Upper lobe of left lung (tissue), 6 donors: ENCODE measurements around the gene GPD1L. TPM values are rescaled to one million over a fixed set of nuclear protein-coding genes. Genes with fewer than 3 reads are reported as not detected.

Source experiments
- ATAC-seq, 2 donors: fragments of 200-7000 bp; cut with Tn5 transposase; one replicate each; pipeline ENCODE4 v1.9.1; 2022; ENCODE audit warnings: mild to moderate bottlenecking in 2 of 2, moderate library complexity in 2 of 2; ENCODE audit not compliant: low FRiP score in 2 of 2
- DNase-seq, 2 donors: peaks; one replicate each; pipeline ENCODE4 v3.0.0-alpha.2; 2019 to 2020
- H3K27ac ChIP-seq, 4 donors: fragments of 200-600 bp; sonication (generic); one replicate each; pipeline ENCODE4 v1.5.1; 2016 to 2019
- H3K27me3 ChIP-seq, 4 donors: fragments of 200-600 bp; sonication (generic); one replicate each; pipeline ENCODE4 v1.5.1; 2017 to 2019
- H3K36me3 ChIP-seq, 4 donors: fragments of 200-600 bp; sonication (generic); one replicate each; pipeline ENCODE4 v1.5.1; 2016 to 2019
- H3K4me1 ChIP-seq, 4 donors: fragments of 200-600 bp; sonication (generic); one replicate each; pipeline ENCODE4 v1.5.1; 2018 to 2019
- H3K4me3 ChIP-seq, 4 donors: fragments of 200-600 bp; sonication (generic); one replicate each; pipeline ENCODE4 v1.5.1; 2017 to 2019; ENCODE audit warnings: mild to moderate bottlenecking in 2 of 4, moderate library complexity in 1 of 4
- H3K9me3 ChIP-seq, 4 donors: fragments of 200-600 bp; sonication (generic); one replicate each; pipeline ENCODE4 v1.5.1; 2018 to 2019
- EP300 ChIP-seq, 4 donors: sonication (generic); formaldehyde crosslinking; IDR thresholded peaks; one replicate each; pipeline ENCODE4 v1.5.1; 2017; ENCODE audit warnings: antibody characterized with exemption in 4 of 4, control low read depth in 2 of 4
- POLR2A ChIP-seq, 4 donors: fragments of 450-650 bp; IDR thresholded peaks; one replicate each; pipeline ENCODE4 v1.5.1; 2016 to 2017; ENCODE audit warnings: antibody characterized with exemption in 4 of 4, mild to moderate bottlenecking in 2 of 4
- POLR2AphosphoS5 ChIP-seq, 2 donors: sonication (generic); formaldehyde crosslinking; IDR thresholded peaks; one replicate each; pipeline ENCODE4 v1.5.1; 2017; ENCODE audit warnings: antibody characterized with exemption in 2 of 2
- WGBS, 2 donors: methylation state at CpG; one replicate each; pipeline ENCODE4 v1.1.5; 2017 to 2018; 5-methylcytosine and 5-hydroxymethylcytosine counted together
- total RNA-seq, 6 donors: library from RNA; depleted of rRNA in 4 of 6; stranded (reverse); fragments of >200 nt in 4 of 6; gene quantifications; one replicate each; pipeline versions ENCODE4 v1.1.0 to v1.2.1, GENCODE V29; 2016 to 2021
- TF ChIP-seq, protein P1 (sequence below), 6 experiments: fragments of 450-650 bp in 4 of 6; fragments of 200-600 bp in 2 of 6; sonication (generic) in 2 of 6; IDR thresholded peaks; one replicate each; pipeline ENCODE4 v1.5.1; 2016 to 2019; ENCODE audit warnings: antibody characterized with exemption in 6 of 6
- donor health status: DM: no; HTN: no; CAD: no; lungs with moderate emphysema.
- donor health status: DM: no; HTN: yes; CAD: no; lungs with severe emphysema.

GPD1L gene
- total RNA-seq, 6 donors from 2014 or later, result 50.8 to 221 (median 115) TPM

DNA sequence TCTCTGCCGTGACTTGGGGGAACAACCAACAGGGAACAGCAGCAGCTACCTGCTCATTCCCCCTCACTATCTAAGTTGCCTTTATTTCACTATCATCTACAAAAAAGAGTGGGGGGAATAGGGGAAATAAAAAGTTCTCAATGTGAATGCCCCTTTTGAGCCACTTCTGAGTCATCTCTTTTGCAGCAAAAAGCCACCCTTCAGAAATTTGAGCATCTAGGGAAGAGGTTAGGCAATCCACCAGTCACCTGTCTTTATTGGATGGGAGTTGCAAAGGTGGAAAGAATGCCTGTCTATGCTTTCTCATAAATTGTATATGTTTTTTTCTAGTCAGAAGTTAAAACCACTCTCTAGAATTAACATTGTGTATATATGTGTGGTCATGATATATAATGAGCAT is 41.1 kb downstream of the GPD1L start:
- Histone ChIP-seq H3K27ac (peak overlapping the region in 1 of 4 donors; percentile 33), H3K4me3 (no peak overlapping the region), H3K9me3 (no peaks in the 10 kb centered on the region), H3K27me3 (no peaks in the 10 kb centered on the region), H3K36me3 (peaks cover 6 to 55% (median 22%) of the 10 kb centered on the region in 4 donors), H3K4me1 (peaks cover 0 to 22% (median 7%) of the 10 kb centered on the region in 4 donors)
- 79 to 92% methylated on average over 1 of the region's 1 CpG for WGBS, 2 donors
- ATAC-seq, result no peak
- no peak for TF ChIP-seq POLR2A (IDR thresholded peaks at IDR 0.05)
- TF ChIP-seq EP300 (IDR thresholded peaks at IDR 0.05), result no peak
- TF ChIP-seq, protein P1, sequence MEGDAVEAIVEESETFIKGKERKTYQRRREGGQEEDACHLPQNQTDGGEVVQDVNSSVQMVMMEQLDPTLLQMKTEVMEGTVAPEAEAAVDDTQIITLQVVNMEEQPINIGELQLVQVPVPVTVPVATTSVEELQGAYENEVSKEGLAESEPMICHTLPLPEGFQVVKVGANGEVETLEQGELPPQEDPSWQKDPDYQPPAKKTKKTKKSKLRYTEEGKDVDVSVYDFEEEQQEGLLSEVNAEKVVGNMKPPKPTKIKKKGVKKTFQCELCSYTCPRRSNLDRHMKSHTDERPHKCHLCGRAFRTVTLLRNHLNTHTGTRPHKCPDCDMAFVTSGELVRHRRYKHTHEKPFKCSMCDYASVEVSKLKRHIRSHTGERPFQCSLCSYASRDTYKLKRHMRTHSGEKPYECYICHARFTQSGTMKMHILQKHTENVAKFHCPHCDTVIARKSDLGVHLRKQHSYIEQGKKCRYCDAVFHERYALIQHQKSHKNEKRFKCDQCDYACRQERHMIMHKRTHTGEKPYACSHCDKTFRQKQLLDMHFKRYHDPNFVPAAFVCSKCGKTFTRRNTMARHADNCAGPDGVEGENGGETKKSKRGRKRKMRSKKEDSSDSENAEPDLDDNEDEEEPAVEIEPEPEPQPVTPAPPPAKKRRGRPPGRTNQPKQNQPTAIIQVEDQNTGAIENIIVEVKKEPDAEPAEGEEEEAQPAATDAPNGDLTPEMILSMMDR (IDR thresholded peaks at IDR 0.05), result no peak
- TF ChIP-seq POLR2AphosphoS5 (IDR thresholded peaks at IDR 0.05), result no peak
- no peak for DNase-seq

DNA sequence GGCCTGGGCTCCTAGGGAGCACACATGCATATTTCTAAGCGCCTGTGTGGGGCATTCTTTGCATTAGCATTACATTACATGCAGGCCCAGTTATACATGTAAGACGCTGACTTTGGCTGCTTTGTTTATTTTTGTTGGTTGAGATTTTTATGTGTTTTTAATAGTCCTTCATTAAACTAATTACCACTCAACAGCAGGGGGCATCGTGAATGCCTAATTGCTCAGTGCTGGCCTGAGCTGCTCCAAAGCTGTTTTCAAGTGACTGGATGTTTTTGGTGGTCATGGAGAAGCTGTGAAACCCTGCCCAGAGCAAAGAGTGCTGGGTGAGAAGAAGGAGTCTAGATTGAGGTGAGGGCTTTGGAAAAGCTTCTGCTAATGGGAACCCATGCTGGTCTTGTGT is 41.5 kb downstream of the GPD1L start:
- Histone ChIP-seq H3K27me3 (no peaks in the 10 kb centered on the region), H3K4me1 (peaks cover 0 to 22% (median 7%) of the 10 kb centered on the region in 4 donors), H3K9me3 (no peaks in the 10 kb centered on the region), H3K4me3 (no peak overlapping the region), H3K27ac (no peak overlapping the region), H3K36me3 (peaks cover 6 to 59% (median 24%) of the 10 kb centered on the region in 4 donors)
- TF ChIP-seq POLR2AphosphoS5 (IDR thresholded peaks at IDR 0.05), result no peak
- TF ChIP-seq POLR2A (IDR thresholded peaks at IDR 0.05), result no peak
- TF ChIP-seq, protein P1 (IDR thresholded peaks at IDR 0.05), result no peak
- 78 to 82% methylated on average over 3 of the region's 3 CpGs for WGBS, 2 donors
- ATAC-seq, result no peak
- DNase-seq, result no peak

DNA sequence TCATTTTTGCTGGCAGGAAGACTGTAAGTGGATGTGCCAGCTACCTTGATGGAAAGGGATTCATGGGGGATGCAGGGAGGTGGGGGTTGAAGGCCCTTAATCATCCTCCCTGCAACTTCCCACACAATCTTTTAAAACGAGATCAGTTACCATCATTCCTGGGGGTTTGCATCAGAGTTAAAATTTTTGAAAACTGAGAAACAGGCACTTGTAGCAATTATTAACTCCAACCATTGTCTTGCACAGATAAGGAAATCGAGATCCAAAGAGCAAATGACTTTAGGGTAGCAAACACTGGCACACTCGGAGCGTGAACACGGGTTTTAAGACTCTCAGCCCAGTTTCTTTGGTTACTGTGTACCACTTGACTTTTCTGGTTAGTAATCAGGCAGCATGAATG is 41.9 kb downstream of the GPD1L start:
- H3K36me3 ChIP-seq, result peaks cover 6 to 63% (median 27%) of the 10 kb centered on the region in 4 donors
- DNase-seq (no peak), ATAC-seq (no peak)
- H3K4me1 ChIP-seq, result peaks cover 0 to 22% (median 7%) of the 10 kb centered on the region in 4 donors
- no peaks in the 10 kb centered on the region for H3K9me3 ChIP-seq
- no peak overlapping the region for H3K4me3 ChIP-seq
- no peak overlapping the region for H3K27ac ChIP-seq
- TF ChIP-seq, protein P1 (IDR thresholded peaks at IDR 0.05), result no peak
- TF ChIP-seq EP300 (IDR thresholded peaks at IDR 0.05) (no peak), POLR2AphosphoS5 (IDR thresholded peaks at IDR 0.05) (no peak), POLR2A (IDR thresholded peaks at IDR 0.05) (no peak)
- 71 to 88% methylated on average over 5 of the region's 5 CpGs for WGBS, 2 donors
- no peaks in the 10 kb centered on the region for H3K27me3 ChIP-seq

DNA sequence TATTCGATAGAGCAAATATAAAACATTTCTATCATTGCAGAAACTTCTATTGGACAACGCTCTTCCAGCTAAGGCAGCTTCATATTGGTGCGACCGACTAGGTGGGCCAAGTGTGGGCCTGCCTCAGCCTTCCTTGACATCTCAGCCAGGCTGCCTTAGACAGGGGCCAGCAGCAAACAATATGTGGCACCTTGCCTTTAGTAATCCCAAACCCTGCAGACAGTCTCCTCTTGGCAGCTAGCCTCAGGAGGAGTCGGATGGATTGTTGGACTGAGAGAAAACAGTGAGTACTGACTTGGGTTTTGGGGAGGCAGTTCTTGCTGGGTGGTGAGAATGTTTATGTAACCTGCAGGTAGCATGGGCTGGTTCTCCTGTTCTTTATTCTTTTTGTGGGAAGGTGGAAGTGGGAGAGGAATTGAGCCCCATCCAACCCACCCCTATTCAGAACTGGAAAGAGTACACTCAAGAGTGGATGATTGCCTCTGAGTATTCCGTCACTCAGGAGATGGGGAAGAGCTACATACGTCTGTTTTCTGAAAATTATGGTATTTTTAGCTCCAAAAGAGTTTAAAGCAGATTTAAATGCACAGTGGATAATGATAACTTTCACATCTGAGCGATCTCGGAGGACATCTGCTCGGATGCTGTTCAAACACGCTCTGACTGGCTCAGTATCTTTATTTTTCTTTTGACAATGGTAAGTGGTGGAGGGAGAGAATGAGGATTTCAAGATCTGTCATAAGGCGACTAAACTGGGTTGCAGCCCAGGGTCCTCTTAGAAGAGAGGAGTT is 47.2 kb downstream of the GPD1L start:
- 93 to 96% methylated on average over 11 to 12 of the region's 12 CpGs for WGBS, 2 donors
- DNase-seq (no peak), ATAC-seq (no peak)
- no peaks in the 10 kb centered on the region for H3K9me3 ChIP-seq
- peaks cover 10 to 81% (median 46%) of the 10 kb centered on the region in 4 donors for H3K36me3 ChIP-seq
- no peak overlapping the region for H3K27ac ChIP-seq
- no peaks in the 10 kb centered on the region for H3K27me3 ChIP-seq
- H3K4me1 ChIP-seq, result no peaks in the 10 kb centered on the region
- TF ChIP-seq POLR2A (IDR thresholded peaks at IDR 0.05) (no peak), POLR2AphosphoS5 (IDR thresholded peaks at IDR 0.05) (no peak), EP300 (IDR thresholded peaks at IDR 0.05) (no peak)
- TF ChIP-seq, protein P1 (IDR thresholded peaks at IDR 0.05), result no peak
- no peak overlapping the region for H3K4me3 ChIP-seq

DNA sequence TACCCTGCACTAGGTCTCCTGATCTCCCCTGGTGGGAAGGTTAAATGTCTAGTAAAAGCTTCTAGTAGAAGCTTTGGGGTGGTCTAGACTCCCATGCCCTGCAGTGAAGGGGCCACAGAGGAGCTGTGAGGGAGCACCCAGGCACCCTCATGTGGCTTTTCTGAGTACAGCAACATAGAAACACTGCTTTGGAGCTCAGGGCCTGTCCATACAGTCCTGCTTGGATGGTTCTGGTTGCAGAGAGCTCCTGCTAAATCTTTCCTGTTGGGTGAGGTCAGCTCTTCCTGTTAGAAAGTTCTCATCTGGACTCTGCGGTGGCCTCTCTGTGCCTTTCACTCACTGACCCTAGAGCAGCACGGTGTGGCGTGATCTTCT is 47.8 kb downstream of the GPD1L start:
- H3K4me3 ChIP-seq, result no peak overlapping the region
- H3K27me3 ChIP-seq, result no peaks in the 10 kb centered on the region
- H3K4me1 ChIP-seq, result no peaks in the 10 kb centered on the region
- no peak overlapping the region for H3K27ac ChIP-seq
- no peak for ATAC-seq
- no peaks in the 10 kb centered on the region for H3K9me3 ChIP-seq
- peaks cover 10 to 81% (median 49%) of the 10 kb centered on the region in 4 donors for H3K36me3 ChIP-seq
- DNase-seq, result no peak
- TF ChIP-seq, protein P1 (IDR thresholded peaks at IDR 0.05), result no peak
- no peak for TF ChIP-seq EP300 (IDR thresholded peaks at IDR 0.05)
- no peak for TF ChIP-seq POLR2A (IDR thresholded peaks at IDR 0.05)
- TF ChIP-seq POLR2AphosphoS5 (IDR thresholded peaks at IDR 0.05), result no peak
- WGBS, 2 donors, result 90 to 91% methylated on average over 3 of the region's 3 CpGs
